Suppressor macrophage treated with lipopolysaccharide for 4 hours (primary cell): ENCODE data around the gene COL8A1.
"Not testable (repeated sequence)": the region's sequence is repeated elsewhere in the genome, so short reads cannot be mapped to it uniquely, and the experiment has no call there.

Experiments used
- DNase-seq: peaks from one replicate; pipeline ENCODE4 v3.0.0-alpha.2; 2020

Gene COL8A1

DNA sequence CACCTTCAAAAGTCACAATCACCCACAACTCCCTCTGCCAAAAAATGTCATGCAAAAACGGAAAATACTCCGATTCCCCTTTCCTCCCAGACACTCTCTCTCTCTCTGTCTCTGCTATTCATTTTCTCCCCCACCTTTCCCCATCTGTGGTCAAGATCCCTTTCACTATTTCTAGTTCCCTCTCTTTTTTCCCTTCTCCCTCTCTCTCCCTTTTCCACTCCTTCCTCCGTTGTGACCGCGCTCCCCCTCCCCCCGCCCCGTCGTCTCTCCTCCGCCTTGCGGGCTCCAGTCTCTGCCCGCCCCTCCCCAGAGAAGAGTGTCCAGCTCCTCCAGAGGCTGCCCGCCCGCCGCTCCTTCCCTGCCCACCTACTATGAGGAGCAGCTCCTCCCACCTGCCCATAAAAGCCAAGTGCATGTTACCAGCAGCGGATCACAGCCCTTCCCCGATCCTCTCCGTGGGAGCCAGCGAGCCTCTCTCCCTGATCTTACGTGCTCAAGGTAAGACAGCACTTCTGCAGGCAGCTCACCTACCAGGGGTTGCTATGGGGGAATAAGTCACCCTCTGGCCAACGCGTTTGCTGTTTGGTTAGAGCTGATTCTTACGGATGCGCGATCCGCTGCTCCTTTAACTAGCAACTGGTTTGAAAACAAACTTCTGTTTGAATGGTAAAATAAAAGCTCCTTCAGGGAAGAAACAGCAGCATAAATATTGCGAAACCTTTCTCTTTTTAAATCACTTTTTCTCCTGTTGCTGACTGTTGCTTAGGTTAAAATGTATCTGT, at the start of gene COL8A1:
COL8A1 (plus strand) TSS at position 428 of the 782 bp plus-strand sequence. CDS start 152,089 bp downstream, outside the sequence.
- DNase-seq, result no peak

DNA sequence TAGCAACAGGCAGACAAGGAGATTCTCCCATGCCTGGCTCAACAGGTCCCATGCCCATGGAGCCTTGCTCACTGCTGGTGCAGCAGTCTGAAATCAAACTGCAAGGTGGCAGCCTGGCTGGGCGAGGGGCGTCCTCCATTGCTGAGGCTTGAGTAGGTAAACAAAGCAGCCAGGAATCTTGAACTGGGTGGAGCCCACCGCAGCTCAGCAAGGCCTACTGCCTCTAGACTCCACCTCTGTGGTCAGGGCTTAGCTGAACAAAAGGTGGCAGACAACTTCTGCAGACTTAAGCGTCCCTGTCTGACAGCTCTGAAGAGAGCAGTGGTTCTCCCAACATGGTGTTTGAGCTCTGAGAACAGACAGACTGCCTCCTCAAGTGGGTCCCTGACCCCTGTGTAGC, 49.2 kb upstream of the COL8A1 start:
- not testable (repeated sequence) for DNase-seq

DNA sequence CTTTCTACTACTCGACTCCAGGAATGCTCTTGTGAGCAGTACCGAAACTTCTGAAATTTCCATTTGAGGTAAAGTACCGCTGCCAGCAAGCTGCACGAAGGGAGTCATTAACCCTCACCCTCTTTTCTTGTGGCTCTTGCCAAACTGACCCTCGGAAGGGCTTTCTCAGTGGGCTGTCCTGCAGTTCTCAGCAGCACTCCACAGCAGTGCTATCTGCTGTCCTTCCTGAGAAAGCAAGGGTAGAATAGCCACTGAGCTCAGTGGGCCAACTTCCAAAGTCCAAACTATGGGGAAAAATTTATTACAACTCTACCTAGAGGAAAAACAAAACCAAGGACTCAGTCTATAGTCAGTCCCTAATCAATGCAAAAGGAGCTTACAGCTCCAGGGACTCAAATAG, 38.5 kb upstream of the COL8A1 start:
- DNase-seq, result no peak

DNA sequence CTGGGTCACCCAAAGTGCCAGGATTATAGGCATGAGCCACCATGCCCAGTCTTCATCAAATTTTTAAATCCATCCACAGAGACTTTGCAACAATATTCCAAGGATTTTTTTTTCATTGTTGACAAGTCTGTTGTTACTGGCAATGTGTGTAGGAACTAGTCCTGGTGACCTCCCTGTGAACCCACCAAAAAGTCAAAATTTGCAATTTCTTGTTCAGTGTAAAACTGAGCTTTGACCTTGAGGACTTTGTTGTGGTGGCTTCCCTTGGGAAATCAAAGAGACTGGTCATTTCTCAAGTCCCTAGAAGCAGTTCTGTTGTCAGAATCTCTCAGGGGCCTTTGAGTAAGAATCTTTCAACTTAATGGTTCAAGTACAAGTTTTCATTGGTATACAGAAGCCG, 36.9 kb upstream of the COL8A1 start:
- DNase-seq, result no peak

DNA sequence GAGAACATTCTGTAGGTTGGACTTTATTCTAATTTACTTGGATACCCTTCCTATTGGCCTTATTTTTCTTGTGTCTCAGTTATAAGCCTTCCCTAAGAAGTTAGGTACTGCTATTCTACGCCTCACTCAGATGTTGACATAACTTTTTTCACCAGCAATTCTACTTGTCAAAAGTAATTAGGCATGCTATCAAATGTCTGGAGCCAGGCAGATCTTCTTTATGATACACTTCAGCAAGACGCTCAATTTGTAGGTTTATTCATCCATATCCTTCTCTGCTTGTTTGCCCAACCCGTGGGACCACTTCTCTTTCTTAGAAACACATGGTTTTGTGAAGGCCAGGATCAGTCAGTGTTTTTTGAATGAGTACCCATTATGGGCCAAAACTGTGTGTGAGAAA, 36.2 kb upstream of the COL8A1 start:
- no peak for DNase-seq

DNA sequence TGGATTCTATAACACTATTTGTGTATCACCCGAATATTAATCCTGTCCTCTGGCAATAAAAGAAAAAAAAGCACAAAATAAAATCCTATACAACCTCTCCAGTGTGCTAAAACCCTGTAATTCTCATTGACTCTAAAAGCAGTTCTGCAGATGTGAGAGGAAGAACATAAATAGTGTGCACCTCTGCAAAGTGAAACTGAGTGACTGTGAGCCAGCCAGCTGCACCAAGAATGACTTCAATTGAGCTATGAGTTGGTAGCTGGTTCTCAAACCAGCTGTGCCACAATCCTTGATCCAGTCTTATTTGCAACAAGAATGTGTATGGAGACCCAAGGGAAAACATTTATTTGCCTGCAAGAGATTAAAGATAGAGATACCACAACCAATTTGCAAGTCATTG, 31.2 kb upstream of the COL8A1 start:
- no peak for DNase-seq

DNA sequence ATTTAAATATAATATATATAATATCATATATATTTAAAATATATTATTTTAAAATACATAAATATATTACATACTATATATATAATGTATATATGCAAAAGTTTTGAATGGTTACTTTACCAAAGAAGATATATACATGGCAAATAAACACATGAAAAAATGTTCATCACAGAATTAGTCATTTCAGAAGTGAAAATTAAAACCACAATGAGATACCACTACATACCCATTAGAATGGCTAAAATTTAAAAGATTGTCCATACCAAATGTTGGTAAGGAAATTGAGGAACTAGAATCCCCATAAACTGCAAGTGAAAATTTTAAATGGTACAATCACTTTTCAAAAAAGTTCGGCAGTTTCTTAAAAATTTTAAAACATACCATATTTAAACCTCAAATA, 23.6 kb upstream of the COL8A1 start:
- DNase-seq, result no peak

DNA sequence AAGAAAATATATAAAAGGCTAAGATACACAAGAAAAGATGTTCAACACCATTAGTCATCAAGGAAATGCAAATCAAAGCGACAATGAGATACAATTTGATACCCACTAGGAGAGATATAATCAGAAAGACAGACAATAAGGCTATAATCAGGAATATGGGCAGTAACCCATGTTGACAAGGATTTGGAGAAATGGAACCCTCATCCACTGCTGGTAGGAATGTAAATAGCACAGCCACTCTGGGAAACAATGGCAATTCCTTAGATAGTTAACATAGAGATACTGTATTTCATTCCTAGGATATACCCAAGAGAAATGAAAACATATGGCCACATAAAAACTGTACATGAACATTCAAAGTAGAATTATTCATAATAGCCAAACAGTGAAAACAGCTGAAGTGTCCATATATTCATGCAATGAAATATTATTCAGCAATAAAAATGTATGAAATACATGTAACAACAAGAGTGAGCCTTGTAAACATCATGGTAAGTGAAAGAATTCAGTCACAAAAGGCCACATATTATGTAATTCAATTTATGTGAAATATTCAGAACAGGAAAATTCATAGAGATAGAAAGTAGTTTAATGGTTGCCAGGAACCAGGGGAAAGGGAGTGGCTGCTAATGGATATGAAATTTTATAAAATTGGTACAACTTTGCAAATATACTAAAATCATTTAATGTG, 18.2 kb upstream of the COL8A1 start:
- no peak for DNase-seq

DNA sequence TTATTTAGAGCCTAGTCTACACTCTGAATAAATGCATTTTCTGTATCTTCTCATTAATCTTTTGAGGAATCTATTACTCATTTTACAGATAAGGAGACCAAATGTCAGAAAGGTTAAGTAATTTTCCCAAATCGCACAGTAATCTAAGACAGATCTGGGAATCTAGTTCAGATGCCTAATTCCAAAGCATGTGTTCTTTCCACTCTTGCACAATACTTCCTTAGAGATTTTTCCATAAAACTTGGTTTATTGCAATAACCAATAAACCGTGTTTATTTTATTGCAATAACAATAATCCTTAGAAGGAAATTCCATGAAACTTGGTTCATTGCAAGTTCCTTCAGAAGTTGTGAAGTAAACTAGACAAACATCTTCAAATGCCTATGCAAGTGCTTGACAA, 17.4 kb upstream of the COL8A1 start:
- no peak for DNase-seq

DNA sequence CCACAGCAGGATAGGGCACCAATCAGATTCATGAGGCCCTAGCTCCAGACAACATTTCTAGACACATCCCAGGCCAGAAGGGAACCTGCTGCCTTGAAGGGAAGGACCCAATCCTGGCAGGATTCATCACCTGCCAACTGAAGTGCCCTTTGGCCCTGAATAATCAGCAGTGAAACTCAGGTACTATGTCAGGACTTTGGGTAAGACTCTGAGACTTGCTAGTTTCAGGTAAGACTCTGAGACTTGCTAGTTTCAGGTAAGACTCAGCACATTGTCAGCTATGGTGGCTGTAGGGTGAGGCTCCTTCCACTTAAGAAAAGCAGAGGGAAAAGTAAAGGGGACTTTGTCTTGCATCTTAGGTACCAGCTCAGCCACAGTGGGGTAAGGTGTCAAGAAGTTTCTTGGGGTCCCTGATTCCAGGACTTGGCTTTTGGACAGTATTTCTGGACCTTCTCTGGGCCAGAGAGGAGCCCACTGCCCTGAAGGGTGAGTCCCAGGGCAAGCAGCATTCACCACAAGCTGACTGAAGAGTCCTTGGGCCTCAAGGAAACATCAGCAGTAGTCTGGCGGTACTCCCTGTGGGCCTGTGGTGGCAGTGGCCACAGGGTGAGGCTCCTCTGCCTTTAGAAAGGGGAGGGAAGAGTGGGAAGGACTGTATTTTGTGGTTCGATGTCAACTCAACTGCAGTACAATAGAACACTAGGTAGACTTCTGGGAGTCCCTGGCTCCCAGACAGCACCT, 13.7 kb upstream of the COL8A1 start:
- DNase-seq, result no peak

DNA sequence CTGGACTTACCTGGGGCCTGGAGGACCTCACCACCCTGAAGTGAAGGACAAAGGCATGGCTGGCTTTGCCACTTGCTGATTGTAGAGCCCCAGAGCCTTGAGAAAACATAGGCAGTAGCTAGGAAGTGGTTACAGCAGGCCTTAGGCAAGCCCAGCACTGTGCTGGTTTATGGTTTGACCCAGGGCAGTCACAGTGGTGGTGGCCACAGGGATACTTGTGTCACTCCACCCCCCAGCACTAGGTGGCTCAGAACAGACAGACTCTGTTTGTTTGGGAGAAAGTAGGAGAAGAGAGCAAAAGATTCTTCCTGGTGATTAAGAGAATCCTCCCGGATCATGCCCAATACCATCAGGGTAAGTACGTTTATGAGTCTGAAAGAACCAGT, 13.2 kb upstream of the COL8A1 start:
- DNase-seq, result no peak

DNA sequence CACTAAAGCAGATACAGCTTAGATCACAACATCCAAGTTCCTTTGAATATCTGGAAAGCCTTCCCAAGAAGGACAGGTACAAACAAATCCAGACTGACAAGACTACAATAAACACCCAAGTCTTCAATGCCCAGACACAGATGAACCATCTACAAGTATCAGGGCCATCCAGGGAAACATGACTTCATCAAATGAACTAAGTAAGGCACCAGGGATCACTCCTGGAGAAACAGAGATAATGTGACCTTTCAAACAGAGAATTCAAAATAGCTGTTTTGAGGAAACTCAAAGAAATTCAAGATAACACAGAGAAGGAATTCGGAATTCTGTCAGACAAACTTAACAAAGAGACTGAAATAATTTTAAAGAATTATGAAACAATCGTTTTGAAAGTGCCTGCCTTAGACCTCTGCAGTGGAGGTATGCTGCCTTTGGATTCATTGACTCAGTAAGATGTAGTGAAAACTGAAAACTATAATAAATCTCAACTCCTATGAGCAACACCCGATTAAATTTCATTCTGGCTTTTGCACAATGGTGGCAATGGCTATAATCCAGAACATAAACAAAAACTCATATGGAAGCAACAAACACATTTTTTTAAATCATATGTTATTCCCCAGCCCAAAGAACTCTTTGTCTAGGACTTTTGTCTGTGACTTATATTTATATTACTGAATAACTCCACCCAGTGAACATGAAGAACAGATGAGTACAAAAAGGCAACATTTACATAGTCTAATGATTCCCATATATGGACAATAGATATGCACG, 12.6 kb upstream of the COL8A1 start:
- no peak for DNase-seq

DNA sequence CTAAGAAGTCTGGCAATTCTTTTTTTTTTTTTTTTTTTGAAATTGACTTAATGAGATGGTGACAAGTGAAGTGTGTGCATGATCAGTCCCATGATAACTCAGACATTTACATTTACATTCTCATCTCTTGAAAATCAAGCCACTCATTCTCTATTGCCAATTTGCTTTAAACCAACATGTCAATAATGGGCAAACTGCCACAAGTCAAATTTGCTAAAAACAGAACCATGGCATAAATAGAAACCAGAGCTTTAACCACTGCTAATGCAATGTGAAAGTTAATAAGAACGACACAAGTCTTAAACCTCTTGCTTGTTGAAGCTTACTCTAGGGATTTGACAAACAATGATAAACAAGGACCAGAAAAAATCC, 12.0 kb upstream of the COL8A1 start:
- DNase-seq, result no peak

DNA sequence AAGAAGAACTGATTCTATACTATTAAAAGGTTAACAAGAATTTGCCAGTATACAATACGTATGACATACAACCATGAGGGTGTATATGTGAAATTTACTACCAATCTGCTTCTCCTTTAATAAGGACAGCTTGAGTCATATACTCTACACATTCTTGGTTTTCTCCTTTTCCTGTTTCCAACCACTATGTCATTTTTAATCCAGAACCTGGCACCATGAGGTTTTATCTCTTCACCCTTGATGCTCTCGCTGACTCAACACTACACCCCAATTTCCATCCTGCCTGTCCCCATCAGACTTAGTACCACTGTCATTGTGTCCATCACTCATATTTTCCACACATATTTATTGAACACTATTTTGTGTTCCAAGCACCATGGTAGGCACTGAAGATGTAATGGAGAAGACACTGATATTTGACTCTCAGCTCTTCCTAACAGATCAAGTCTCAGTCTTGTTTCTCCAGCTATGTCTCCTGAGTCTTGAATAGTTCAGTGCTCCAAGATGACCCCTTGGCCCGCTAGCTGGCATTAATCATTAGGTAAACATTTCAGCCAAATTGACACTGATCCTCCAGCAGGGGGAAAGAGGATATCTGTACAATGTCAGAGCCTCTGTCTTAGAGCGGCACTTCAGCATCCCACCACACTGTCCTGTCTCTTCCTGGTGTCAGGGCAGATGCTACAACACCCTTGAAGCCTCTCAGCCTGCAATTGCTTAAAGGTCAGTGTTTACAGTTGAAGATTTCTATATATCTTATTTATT, 11.2 kb upstream of the COL8A1 start:
- no peak for DNase-seq

DNA sequence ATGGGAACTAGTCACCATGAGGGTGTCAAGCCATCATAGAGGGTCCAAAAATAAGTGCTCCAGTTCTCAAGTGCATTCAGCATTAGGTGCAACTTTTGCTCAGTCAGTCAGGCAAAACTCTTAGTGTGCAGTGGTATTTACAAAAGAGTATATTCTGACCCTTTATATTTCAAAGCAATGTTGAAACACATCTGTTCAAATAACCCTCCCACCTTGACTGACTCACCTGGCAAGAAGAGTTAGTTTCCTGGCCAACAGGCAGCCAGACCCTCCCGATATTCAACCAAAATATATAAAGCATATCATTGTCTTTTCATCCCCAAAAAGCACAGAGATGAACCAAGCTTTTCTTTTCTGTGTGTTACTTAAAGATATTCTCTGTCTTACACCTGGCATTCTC, 7.6 kb upstream of the COL8A1 start:
- DNase-seq, result no peak

DNA sequence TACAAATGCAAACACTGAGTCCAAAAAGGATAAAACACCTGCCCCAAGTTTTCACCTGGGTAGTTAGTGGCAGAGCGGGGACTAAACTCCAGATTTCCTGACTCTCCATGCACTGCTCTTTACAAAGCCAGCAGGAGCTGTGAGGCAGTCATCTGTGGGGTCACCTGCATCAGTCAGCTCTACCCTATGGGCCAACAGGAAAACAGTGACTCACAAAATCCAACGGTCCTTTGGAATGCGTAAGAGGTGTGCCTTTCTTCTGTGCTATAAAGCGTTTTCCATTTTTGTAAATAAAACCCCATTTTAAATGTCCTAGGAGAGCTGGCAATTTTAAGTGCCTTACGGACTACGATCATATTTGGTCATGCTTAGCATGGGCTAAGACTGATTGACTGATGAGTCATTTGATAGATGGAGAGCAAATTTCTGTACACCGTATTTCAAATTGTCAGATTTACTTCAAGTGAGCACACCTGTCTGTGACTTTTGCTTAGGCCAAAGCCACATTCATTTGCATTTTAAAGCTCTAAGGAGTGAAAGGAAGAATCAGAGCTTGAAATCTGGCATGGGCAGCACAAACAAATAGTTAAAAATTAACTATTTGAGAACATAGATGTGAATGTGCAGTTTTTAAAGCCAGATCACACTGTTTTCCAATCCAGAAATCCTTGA, 4.4 kb upstream of the COL8A1 start:
- DNase-seq, result no peak

DNA sequence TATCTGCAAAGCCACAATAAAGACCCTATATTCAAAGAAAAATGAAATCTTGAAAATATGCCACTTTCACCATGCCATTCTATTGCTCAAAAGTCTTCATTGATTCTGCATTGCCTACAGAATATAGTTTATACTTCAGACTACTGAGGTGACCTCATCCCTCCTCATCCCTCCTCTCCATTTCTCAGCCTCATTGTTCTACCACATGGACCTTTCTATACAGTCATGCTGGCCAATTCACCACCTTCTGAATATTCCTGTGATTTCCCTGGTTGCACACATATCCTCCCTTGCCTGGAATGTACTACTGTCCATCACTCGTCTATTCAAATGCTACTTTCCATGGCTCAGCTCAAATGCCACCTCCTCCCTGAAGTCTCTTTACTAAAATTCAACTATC, 3.5 kb upstream of the COL8A1 start:
- DNase-seq, result no peak

DNA sequence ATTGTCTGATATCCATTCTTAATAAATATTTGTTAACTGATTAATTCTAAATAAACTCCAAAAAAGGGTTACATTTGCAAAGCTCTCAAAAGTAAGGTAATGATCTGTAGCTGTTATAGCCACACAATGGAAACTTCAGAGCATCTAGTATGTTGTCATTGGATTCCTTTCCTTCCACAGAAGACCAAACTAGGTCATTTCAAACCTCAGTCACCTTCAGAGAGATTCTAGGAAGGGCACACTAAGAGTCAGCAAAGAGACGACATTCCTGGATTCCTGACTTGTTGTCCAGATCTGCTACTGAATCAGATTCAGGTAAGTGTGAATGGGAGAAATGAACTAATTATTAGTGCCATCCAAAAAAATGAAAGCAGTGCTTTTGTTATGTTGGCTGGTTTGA, 3.0 kb upstream of the COL8A1 start:
- no peak for DNase-seq

DNA sequence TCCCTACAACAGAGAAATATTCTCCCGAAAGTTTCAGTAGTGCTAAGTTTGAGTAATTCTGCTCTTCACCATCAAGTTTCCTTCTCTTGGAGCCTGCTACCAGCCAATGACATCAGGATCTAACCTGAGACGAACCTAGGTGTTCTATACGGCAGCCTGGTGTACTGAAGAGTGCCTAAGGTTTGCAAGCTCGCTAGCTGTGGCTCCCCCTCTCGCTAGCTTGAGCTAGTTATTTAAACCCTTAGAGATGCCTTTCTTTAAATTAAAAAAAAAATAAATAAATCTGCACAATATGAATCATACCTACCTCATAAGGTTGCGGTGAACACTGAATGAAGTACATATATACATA, 1.4 kb upstream of the COL8A1 start:
- no peak for DNase-seq

DNA sequence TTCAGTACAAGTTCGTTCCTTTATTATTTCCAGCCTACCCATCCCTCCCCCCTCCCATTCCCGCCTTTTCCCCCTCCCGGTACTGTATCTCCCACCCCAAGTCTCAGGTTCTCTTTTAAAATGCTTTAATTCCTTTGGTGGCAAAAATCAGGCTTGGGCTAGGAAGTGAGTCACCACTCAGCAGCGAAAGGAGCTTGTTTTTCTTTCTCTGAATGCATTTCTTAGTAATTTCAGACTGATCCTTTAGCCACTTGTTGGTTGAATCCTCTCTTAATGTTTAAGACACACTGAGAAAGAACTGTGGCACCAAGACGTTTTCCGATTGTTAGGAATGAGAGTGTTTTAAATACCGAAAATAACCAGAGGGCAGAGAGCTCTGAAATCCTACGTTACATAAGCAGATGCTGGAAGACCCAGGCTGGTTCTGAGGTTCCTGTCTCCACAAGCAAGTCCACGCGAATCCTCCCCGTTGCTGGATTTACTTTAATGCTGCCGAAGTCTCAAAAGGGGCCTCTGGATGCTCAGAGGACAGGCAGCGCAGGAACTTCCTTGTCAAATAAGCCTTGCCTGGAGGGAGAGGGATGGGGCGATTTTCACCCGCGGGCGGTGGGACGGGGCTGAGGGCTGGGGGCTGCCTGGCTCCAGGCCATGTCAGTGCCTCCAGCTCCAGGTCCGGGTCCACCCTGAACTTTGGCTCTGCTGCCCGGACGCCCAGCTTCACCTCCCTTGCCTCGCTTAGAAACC, 854 bp upstream of the COL8A1 start:
- DNase-seq, result no peak

DNA sequence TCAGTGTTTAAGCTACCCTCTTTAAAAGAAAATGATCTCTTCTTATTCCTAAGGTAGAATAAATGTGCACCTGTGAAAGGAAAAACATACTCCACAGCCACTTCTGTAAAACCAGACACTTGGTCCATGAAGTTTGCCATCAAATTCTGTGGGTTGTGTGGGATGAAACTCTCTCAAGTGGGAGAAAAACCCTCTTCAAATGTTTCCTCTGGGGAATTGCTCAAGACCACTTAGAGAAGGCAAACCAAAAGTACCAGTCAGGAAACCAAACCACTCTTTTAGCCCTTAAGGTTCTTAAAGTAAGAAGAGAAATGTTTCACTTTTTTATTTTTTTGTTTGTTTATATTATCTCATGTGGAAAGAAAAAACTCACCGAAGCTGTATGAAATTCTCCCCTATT, 1.2 kb downstream of the COL8A1 start:
- no peak for DNase-seq
